SK-N-SH (cell line): ENCODE data around the gene PKM. TPM values are rescaled to one million over a fixed set of nuclear protein-coding genes. Genes with fewer than 3 reads are reported as not detected.

Experiments
- CTCF ChIA-PET: fragments of 300-600, 350-600 bp; formaldehyde crosslinking; extraction: SDS; loops from one replicate; lab custom pipeline; 2021; lab: Yijun Ruan, JAX
- POLR2A ChIA-PET: fragments of 350-600 bp; sonication (Branson Sonifier 250); formaldehyde crosslinking; extraction: SDS; loops from one replicate; lab custom pipeline; 2020; ENCODE audit warnings: antibody characterized with exemption, inconsistent platforms; lab: Yijun Ruan, JAX
- DNase-seq: peaks from one replicate; pipeline ENCODE4 v3.0.0; 2012
- H2AFZ ChIP-seq: fragments of 200-600 bp; sonication (generic); 2 replicates; pipeline ENCODE4 v1.8.1; 2016; ENCODE audit warnings: antibody characterized with exemption, mild to moderate bottlenecking, low read depth
- H3F3A ChIP-seq: fragments of 200-600 bp; sonication (generic); replicated peaks from 2 replicates; pipeline ENCODE3; 2016; ENCODE audit warnings: antibody characterized with exemption, mild to moderate bottlenecking; ENCODE audit not compliant: insufficient read depth
- H3K27ac ChIP-seq, 2 experiments: fragments of 200-500 bp in 1 of 2; fragments of 200-600 bp in 1 of 2; sonication (Bioruptor generic) in 1 of 2; sonication (generic), shearing (Covaris generic) in 1 of 2; 2 replicates each; pipeline versions ENCODE4 v1.5.1 to v1.6.1; 2014 to 2016; ENCODE audit warnings: low read depth in 2 of 2, inconsistent platforms in 1 of 2, low read length in 1 of 2, mild to moderate bottlenecking in 1 of 2, mixed read lengths in 1 of 2
- H3K27me3 ChIP-seq: fragments of 200-600 bp; sonication (generic), shearing (Covaris generic); 2 replicates; pipeline ENCODE4 v1.6.1; 2016; ENCODE audit warnings: mixed run types; ENCODE audit not compliant: insufficient read depth
- H3K36me3 ChIP-seq, 2 experiments: fragments of 200-500 bp in 1 of 2; fragments of 200-600 bp in 1 of 2; sonication (Bioruptor generic) in 1 of 2; sonication (generic) in 1 of 2; replicated peaks in 1 of 2; 2 replicates each; pipeline versions ENCODE3 to v1.5.1; 2014 to 2016; ENCODE audit warnings: low read length in 1 of 2, mild to moderate bottlenecking in 1 of 2; ENCODE audit not compliant: insufficient read depth in 2 of 2, control insufficient read depth in 1 of 2
- H3K4me1 ChIP-seq, 2 experiments: fragments of 200-500 bp in 1 of 2; fragments of 200-600 bp in 1 of 2; sonication (Bioruptor generic) in 1 of 2; sonication (generic), shearing (Covaris generic) in 1 of 2; 2 replicates each; pipeline versions ENCODE4 v1.5.1 to v1.6.1; 2014 to 2016; ENCODE audit warnings: low read depth in 1 of 2, low read length in 1 of 2, mixed run types in 1 of 2; ENCODE audit not compliant: insufficient read depth in 2 of 2, control insufficient read depth in 1 of 2
- H3K4me2 ChIP-seq: fragments of 200-600 bp; sonication (generic), shearing (Covaris generic); 2 replicates; pipeline ENCODE4 v1.6.1; 2017; ENCODE audit warnings: mixed run types
- H3K4me3 ChIP-seq, 2 experiments: fragments of 200-500 bp in 1 of 2; fragments of 200-600 bp in 1 of 2; sonication (Bioruptor generic) in 1 of 2; sonication (generic), shearing (Covaris generic) in 1 of 2; 2 replicates each; pipeline versions ENCODE4 v1.5.1 to v1.8.1; 2014 to 2016; ENCODE audit warnings: low read depth in 2 of 2, inconsistent platforms in 1 of 2, low read length in 1 of 2, mild to moderate bottlenecking in 1 of 2, mixed read lengths in 1 of 2, moderate library complexity in 1 of 2
- H3K79me2 ChIP-seq: fragments of 200-600 bp; sonication (generic); 2 replicates; pipeline ENCODE4 v1.8.1; 2017; ENCODE audit warnings: mild to moderate bottlenecking; ENCODE audit not compliant: insufficient read depth
- H3K9ac ChIP-seq: fragments of 200-600 bp; sonication (generic); 2 replicates; pipeline ENCODE4 v1.6.1; 2017; ENCODE audit warnings: mixed run types
- H3K9me2 ChIP-seq: fragments of 200-600 bp; sonication (generic); 2 replicates; pipeline ENCODE4 v1.6.1; 2017; ENCODE audit warnings: mixed run types
- H3K9me3 ChIP-seq: fragments of 200-600 bp; sonication (generic); 2 replicates; pipeline ENCODE4 v1.6.1; 2017; ENCODE audit warnings: mixed run types, mild to moderate bottlenecking, moderate library complexity
- H4K20me1 ChIP-seq: fragments of 200-600 bp; sonication (generic); 2 replicates; pipeline ENCODE4 v1.6.1; 2017; ENCODE audit warnings: mild to moderate bottlenecking, mixed run types; ENCODE audit not compliant: insufficient read depth
- CHD2 ChIP-seq: fragments of 150-350 bp; IDR thresholded peaks from 2 replicates; pipeline ENCODE4 v1.6.1; 2018; ENCODE audit warnings: low read length; ENCODE audit not compliant: partially characterized antibody
- FOXM1 ChIP-seq: IDR thresholded peaks from 2 replicates; pipeline ENCODE4 v1.4.0; 2012; ENCODE audit warnings: low read depth, mild to moderate bottlenecking
- IRF3 ChIP-seq: fragments of 150-350 bp; IDR thresholded peaks from 2 replicates; pipeline ENCODE4 v1.6.1; 2016; ENCODE audit warnings: mild to moderate bottlenecking, low read depth, low read length
- MAX ChIP-seq: IDR thresholded peaks from 2 replicates; pipeline ENCODE4 v1.4.0; 2012; ENCODE audit warnings: low read depth
- MEF2A ChIP-seq: IDR thresholded peaks from 2 replicates; pipeline ENCODE4 v1.4.0; 2012; ENCODE audit warnings: low read depth, borderline replicate concordance
- RCOR1 ChIP-seq: fragments of 150-350 bp; IDR thresholded peaks from 2 replicates; pipeline ENCODE4 v1.6.1; 2017; ENCODE audit warnings: antibody characterized with exemption, low read length
- REST ChIP-seq: IDR thresholded peaks from 2 replicates; pipeline ENCODE4 v1.6.1; 2012; ENCODE audit warnings: mild to moderate bottlenecking, low read depth, low read length, moderate library complexity
- RFX5 ChIP-seq: IDR thresholded peaks from 2 replicates; pipeline ENCODE4 v1.6.1; 2012; ENCODE audit warnings: mild to moderate bottlenecking, improper control_type of control experiment, low read length
- RXRA ChIP-seq: IDR thresholded peaks from 2 replicates; pipeline ENCODE4 v1.4.0; 2012; ENCODE audit warnings: low read depth, mild to moderate bottlenecking, borderline replicate concordance
- SIN3A ChIP-seq: IDR thresholded peaks from 2 replicates; pipeline ENCODE4 v1.6.1; 2012; ENCODE audit warnings: low read depth, mild to moderate bottlenecking, low read length, moderate library complexity, borderline replicate concordance
- TCF12 ChIP-seq: IDR thresholded peaks from 2 replicates; pipeline ENCODE4 v1.4.0; 2012
- USF1 ChIP-seq: IDR thresholded peaks from 2 replicates; pipeline ENCODE4 v1.4.0; 2012; ENCODE audit warnings: low read depth, borderline replicate concordance
- WGBS: methylation state at CpG from one replicate; pipeline ENCODE4 v1.1.6; 2017; ENCODE audit warnings: low lambda C conversion rate; 5-methylcytosine and 5-hydroxymethylcytosine counted together
- polyA plus RNA-seq, 3 experiments: library from polyadenylated mRNA; depleted of rRNA; stranded (reverse); fragments of >200 nt; gene quantifications; 2 replicates each; pipeline ENCODE4 v1.2.3, GENCODE V29; 2012

The PKM gene
- polyA plus RNA-seq, 1 of the 3 experiments (the other 2 are of a cell fraction) = 1,453 TPM

GRCh38 chr15:72265031-72265430 lies 34.0 kb upstream of the PKM start (continued):
- TF ChIP-seq RXRA (no peak), MEF2A (no peak), RCOR1 (no peak), RFX5 (no peak), SIN3A (no peak), CHD2 (no peak), MAX (no peak), TCF12 (no peak)

GRCh38 chr15:72252663-72253299 lies 21.8 kb upstream of the PKM start:
- Histone ChIP-seq H4K20me1 (no peaks in the 10 kb centered on the region), H3K27me3 (no peaks in the 10 kb centered on the region), H3K9me3 (no peaks in the 10 kb centered on the region), H2AFZ (no peak overlapping the region), H3K4me3 (no peak overlapping the region), H3K4me1 (peaks cover 0 to 7% of the 10 kb centered on the region in 2 experiments; a peak in 1 of 4 replicates), H3F3A (peaks cover 23% of the 10 kb centered on the region), H3K79me2 (no peaks in the 10 kb centered on the region), H3K9ac (no peak overlapping the region), H3K27ac (no peak overlapping the region), H3K9me2 (no peaks in the 10 kb centered on the region), H3K36me3 (peaks cover 62 to 80% of the 10 kb centered on the region in 2 experiments), H3K4me2 (no peak overlapping the region)
- POLR2A ChIA-PET = no interaction called here
- CTCF ChIA-PET = no interaction called here
- DNase-seq = no peak
- WGBS = 96% methylated on average over 10 of the region's 10 CpGs
- TF ChIP-seq FOXM1 = no peak
- no peak for TF ChIP-seq MEF2A
- TF ChIP-seq USF1 = no peak
- no peak for TF ChIP-seq REST
- TF ChIP-seq IRF3 = no peak
- TF ChIP-seq CHD2 = no peak
